Middle frontal gyrus (tissue), 1 donor: Measurements from ENCODE around the gene NLK.
"Not testable (repeated sequence)": the region's sequence is repeated elsewhere in the genome, so short reads cannot be mapped to it uniquely, and the experiment has no call there.

Source experiments
- DNase-seq: peaks from one replicate; pipeline ENCODE4 v3.0.0-alpha.2; 2015; ENCODE audit warnings: low spot score; ENCODE audit errors: extremely low spot score

The NLK gene

GRCh38 chr17:28042657-28042720 is at the start of gene NLK:
Gene NLK (plus strand): TSS chr17:28042677. CDS start chr17:28042874, 197 bp downstream.
- no peak for DNase-seq

- peak; percentile 61 for DNase-seq
Observed at GRCh38 chr17:27993161-27993695, 49.2 kb upstream of the NLK start.

GRCh38 chr17:27993723-27994310 is 48.7 kb upstream of the NLK start:
- no peak for DNase-seq

DNA sequence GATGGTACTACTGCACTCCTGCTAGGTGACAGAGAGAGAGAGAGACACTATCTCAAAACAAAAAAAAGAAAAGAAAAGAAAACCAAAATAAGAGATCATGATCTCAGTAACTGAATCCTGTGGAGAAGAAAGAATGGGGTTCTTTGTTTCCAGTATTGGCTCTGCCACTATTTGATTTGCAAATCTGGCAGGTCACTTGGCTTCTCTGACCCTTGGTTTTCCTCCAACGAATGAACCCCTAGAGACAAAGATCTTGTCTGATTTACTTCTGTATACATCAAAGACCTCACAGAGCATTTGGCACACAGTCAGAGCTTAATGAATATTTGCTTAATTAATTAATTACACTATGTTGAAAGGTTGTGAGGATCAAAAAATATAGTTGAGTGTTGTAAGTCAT is 47.9 kb upstream of the NLK start:
- DNase-seq = peak; percentile 39

DNA sequence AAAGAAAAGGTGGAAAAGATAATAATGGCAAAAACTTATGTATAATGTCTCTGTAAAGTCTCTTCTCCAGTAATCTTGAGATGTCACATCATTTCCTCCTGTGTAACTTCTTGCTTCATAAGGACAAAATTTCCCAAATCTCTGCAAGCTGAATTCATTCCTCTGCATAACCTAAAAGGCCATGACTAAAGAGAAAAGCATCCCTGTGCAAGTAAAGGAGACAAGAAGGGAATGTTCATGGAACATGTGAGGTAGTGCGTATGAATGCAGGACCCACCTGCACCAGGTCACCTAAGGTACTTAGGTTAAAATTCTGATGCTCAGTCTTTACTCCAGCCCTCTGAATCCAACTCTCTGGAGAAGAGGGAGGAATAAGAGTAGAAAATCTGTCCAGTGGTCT is 46.9 kb upstream of the NLK start:
- no peak for DNase-seq

DNA sequence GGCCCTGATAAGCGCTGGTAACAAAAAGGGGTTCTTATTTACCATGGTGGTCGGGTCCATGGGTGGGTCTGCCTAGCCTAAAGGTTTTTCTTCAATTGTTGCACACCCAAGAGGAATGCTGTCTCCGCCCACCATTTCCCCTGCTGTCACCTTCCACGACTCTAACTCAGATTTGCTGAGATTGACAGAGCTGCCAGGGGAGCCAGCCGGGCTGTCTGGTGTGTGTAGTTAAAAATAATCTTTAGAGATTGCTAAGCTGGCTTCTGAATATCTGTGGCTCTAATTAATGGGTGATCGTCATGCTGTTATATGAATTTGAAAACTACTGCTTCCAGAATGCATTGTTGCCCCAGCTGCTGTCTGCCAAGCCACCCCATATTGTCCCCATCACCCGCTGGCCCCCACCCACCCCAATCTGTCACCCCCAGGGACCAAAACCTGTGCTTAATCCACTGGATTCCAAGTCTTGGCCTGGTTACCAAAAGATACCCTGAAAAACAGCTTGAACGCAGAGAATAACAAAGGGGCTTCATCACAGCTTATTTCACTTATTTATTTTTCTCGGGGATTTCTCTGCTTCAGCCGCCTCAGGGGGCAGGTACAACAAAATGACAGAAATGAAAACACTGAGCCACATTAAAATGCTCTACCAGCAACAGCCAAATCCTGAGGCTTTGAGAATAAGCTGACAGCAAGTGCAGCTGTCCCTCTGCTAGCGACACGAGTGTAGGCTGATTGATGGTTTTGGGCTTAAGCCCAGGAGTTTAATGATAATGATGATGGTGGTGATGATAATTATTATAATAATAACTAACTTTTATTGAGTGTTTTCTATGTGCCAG is 46.1 kb upstream of the NLK start:
- DNase-seq = no peak

DNA sequence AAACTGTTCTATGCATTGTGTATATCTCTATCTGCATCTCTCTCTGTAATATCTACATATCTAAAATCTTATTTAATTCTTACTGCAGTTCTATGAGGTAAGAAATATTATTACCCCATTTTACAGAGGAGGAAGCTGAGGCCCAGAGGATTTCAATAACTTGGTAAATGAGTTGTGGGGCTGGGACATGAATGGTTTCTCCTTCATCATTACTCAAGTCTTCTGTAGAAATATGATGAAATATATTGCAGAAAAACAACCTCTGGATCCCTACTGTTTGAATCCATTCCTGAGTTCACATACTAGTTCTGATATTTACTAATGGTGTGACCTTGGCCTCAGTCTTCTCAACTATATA is 45.5 kb upstream of the NLK start:
- no peak for DNase-seq

DNA sequence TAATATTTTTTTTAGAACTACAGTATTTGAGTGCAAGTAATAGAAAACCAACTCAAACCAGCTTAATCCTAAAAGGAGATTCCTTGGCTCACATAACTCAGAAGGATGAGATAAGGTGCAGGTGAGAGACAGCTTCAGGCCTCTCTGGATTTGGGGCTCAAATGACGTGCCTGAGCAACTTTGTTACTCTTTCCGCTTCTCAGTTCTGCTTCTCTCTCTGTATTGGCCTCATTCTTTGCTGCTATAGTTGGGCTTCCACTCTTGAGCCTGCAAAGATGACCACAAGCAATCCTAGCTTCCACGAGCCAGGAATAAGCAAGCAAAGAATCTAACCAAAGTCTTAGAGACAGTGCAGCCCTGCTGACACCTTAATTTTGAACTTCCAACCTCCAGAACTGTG is 45.0 kb upstream of the NLK start:
- no peak for DNase-seq

DNA sequence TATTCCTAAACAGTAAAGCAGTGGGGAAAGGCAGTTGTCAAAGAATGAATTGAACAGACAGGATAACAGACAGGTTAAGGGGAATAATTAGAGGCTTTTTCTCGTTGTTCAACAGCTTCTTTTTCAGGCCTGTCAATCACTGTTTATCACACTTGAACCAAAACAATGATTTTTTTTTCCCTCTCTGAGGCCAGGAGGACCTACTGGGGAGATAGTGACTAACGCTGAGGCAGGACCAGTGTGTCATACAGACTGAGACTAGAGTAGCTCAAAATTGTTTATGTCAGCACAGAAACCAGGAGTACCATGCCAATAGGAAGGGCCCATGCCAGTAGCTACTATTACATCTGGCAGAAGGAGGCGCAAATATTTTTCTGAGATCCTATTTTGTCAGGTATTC is 41.3 kb upstream of the NLK start:
- no peak for DNase-seq

DNA sequence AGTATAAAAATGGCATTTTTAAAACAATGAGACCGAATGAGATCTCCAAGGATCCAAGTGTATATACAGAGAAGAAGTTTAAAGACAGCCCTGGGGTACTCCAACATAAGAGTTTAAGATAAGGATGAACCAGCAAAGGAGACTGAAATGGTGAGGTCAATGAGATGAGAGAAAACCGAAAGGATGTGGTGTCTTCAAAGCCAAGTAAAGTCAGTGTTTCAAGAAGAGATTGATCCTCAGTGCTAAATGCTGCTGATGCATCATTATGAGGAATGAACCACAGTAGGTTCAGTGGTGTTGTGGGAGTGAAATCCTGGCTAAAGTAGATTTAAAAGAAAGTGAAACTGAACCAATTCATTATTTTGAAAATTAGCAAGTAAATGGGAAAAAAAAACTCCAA is 38.1 kb upstream of the NLK start:
- no peak for DNase-seq

DNA sequence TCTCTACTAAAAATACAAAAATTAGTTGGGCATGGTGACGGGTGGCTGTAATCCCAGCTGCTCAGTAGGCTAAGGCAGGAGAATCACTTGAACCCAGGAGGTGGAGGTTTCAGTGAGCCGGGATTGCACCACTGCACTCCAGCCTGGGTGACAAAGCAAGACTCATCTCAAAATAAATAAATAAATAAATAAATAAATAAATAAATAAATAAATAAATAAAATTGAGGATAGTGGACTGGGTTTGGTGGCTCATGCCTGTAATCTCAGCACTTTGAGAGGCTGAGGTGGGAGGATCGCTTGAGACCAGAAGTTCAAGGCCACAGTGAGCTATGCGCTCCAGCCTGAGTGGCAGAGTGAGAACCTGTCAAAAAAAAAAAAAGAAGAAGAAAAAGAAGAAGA is 34.6 kb upstream of the NLK start:
- not testable (repeated sequence) for DNase-seq

DNA sequence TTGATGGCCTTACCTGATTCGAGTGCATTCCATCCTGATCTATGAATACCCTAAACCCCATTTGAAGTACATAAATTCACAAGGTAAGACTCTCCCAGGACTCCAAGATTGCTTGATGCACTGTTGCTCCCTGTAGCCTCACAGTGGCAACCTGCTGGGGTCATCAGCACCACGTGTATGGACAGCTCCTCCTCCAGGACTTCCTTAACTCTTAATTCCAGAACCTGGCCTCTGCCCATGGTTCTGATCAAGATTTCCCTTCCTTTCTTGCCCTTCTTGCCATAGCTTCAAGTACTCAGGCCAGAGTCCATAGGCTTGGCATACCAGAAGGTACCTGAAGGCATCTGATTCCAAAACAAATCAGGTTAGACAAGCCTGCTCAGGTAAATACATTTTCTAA is 34.0 kb upstream of the NLK start:
- no peak for DNase-seq

- DNase-seq = no peak
Observed at GRCh38 chr17:28010406-28010805, 32.1 kb upstream of the NLK start.

GRCh38 chr17:28018439-28019070 is 23.9 kb upstream of the NLK start:
- DNase-seq = no peak

- no peak for DNase-seq
Observed at GRCh38 chr17:28020515-28020914, 22.0 kb upstream of the NLK start.

- DNase-seq = no peak
Observed at GRCh38 chr17:28029044-28029443, 13.4 kb upstream of the NLK start.

DNA sequence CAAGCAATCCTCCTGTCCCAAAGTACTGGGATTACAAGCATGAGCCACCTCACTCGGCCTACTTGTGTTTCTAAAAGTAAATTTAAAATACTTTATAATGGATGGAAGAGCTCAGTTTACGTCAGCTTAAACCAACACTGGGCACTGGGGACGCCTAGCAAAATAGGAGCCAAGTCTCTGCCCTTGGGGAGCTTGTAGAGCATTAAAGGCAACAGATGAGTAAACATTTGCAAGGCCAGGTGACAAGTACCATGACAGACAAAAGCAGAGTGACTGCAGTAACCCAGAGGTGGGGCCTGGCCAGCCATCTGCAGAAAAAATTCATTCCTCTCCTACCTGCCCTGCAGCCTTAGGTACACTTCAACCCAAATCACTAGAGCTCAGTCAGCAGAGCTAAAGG is 12.1 kb upstream of the NLK start:
- DNase-seq = no peak

DNA sequence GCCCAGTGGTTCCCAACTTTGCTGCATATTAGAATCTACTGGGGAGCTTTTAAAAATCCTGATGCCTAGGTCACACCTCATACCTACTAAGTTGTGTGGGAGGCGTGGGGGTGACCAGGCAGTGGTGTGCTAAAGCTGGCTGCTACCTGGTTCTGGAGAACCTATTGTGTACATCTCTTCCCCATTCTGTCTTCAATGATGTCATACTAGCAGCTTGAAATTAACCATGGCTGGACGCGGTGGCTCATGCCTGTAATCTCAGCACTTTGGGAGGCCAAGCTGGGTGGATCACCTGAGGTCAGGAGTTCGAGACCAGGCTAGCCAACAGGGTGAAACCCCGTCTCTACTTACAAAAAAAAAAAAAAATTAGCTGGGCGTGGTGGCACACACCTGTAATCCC is 11.3 kb upstream of the NLK start:
- DNase-seq = no peak

DNA sequence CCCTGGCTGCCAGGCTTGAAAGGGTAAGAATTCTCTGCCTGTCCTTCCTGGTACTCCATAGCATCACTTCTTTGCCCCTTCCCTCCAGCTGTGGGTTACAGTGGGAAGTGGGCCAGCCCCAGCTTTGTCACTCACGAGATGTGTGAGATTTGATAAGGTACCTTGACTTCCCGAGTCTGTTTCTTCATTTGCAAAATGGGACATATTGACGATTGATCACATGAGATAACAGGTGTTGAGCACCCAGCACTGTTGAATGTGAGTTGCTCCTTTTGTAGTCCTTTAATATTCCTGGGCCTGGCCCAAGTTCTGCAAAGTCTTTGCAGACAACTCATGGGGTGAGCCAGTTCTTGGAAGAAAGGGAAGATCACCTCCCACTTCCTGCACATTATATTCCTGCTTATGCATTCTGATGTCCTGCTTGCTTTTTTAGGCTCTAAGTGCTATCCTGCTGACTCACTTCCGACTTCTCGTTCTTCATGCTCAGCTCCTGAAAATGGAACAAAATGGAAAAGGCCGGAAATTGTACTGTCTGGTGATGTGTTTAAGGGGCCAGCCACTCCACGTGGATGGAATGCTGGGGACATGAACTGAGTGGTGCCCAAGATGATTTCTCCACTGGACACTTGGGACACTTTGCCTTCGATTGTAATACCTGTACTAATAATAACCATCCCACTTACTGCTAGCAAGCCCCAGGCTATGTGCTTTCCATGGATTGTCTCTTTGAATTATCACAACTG is 8.3 kb upstream of the NLK start:
- DNase-seq = peak; percentile 71

- not testable (repeated sequence) for DNase-seq
Observed at GRCh38 chr17:28035452-28035851, 7.0 kb upstream of the NLK start.

GRCh38 chr17:28035884-28036283 is 6.6 kb upstream of the NLK start:
- not testable (repeated sequence) for DNase-seq

- DNase-seq = no peak
Observed at GRCh38 chr17:28038802-28039201, 3.7 kb upstream of the NLK start.
